GM21515 (cell line): Measurements from ENCODE around the gene SP100.
"Not testable (repeated sequence)": the region's sequence is repeated elsewhere in the genome, so short reads cannot be mapped to it uniquely, and the experiment has no call there.

Experiments
- ATAC-seq: cut with Tn5 transposase; IDR thresholded peaks from one replicate; pipeline ENCODE4 v1.9.1; 2021; ENCODE audit not compliant: unreplicated experiment

SP100 gene

GRCh38 chr2:230416061-230416721 is at the start of gene SP100:
Gene SP100, plus strand, starts transcription at chr2:230416201. Its CDS starts 96 bp downstream, at chr2:230416297.
- peak; percentile 79 for ATAC-seq

GRCh38 chr2:230382108-230382507 is 33.9 kb upstream of the SP100 start:
- no peak for ATAC-seq

GRCh38 chr2:230383453-230383852 is 32.5 kb upstream of the SP100 start:
- ATAC-seq: no peak

GRCh38 chr2:230384986-230385385 is 31.0 kb upstream of the SP100 start:
- no peak for ATAC-seq

DNA sequence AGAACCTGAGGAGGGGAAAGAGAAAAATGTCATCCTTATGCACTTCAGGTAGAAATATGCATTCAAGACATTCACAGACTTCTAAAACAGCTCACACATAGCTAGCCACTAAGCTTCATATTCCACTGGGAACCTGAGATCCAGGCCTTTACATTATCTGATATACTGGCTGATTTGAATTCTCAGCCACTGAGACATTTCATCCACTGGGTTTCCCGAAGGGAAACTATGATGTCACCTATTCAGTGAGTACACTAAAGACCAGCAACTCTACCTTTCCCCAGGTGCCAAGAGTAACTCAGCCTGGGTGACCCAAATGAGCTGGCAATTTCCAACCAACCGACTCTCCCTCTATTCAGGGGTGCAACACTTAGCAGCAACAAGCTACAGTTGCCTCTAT is 21.7 kb upstream of the SP100 start:
- no peak for ATAC-seq

DNA sequence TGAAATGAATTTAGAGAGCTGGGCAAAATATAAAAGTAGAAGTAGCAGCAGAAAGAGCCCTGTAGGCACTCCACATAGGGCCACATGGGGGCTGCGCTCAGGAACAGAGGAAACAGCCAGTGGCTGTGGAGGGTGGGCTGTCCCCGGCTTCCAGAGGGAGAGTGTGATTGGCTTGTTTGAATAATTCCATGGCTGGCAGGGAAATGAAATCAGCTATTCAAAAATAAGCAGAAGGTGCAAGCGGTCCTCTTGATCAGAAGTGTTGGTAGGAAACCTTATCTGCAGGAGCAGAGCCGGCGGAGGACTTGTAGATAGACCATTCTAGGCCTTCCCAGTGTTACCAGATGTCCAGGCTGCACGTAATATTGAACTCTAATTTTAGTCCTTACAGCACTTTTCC is 17.3 kb upstream of the SP100 start:
- not testable (repeated sequence) for ATAC-seq

DNA sequence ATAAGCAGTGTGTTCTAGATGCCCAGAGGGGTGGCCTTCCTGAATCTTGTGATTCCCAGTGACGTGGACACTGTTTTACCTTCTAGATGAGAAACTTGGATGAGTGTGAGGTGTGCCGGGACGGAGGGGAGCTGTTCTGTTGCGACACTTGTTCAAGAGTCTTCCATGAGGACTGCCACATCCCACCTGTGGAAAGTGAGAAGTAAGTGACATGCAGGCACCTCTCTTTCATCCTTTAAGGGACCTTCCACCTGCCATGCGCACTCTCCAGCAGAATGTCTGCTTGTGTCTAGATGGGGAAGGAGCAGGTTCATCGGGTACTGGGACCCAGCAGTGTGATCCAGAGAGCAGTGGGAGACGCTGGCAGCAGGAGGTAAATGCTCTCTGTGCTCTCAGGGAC is 16.0 kb upstream of the SP100 start:
- no peak for ATAC-seq

- no peak for ATAC-seq
These were observed 15.5 kb upstream of the SP100 start for GRCh38 chr2:230400454-230400853.

DNA sequence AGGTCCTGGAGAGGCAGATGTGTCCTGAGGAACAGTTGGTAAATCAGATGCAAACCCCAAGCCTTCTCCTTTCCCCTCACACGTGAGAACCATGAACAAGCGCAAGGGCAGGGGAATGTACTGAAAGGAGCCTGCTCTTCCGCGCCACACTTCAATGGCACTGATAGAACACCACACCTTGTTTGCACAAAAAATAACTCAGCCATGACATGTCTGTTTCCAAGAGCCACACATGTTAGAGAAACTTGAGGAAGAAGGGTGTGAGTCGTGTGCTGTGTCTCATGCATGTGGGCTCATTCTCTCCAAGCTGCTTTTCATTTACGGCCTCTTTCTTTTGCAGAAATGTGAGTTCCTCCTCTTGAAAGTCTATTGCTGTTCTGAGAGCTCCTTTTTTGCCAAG is 15.0 kb upstream of the SP100 start:
- ATAC-seq: not testable (repeated sequence)

GRCh38 chr2:230403746-230404145 is 12.3 kb upstream of the SP100 start:
- ATAC-seq: no peak

DNA sequence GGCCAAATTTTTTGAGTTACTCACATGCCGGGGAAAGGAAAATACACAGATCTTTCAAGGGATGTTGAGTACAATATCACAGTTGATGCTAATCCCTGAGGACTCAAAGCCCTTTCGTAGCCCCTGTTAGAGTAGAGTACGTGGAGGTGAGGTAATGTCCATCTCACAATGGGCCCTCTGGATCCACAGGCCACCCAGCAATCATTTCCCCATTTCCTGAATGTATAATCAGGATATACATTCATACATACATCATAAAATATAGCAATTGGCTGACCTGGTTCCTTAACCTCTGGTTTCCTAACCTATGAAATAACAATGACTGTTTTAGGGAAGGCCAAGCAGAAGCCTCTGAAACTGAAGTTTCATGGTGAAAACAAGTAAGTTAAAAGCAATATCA is 10.2 kb upstream of the SP100 start:
- no peak for ATAC-seq

- ATAC-seq: no peak
These were observed 7.7 kb upstream of the SP100 start for GRCh38 chr2:230408244-230408842.

DNA sequence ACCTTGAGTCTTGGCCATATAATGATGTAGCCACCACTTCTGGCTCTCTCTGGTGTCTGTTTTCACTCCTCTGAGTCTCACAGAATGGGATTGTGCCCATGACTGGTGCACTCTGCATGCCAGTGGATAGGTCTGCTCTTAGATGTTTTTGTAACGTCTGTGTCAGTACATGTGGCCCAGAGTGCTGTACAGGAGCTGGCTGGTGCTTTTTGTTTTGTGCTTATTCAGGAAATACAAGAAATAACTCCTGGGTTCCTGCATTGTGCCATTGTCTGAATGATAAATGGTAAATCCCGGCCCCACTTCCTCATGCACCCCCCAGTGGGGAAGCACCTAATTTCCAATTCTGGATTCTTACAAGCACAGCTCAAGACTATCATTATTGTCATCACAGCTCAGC is 6.7 kb upstream of the SP100 start:
- not testable (repeated sequence) for ATAC-seq

DNA sequence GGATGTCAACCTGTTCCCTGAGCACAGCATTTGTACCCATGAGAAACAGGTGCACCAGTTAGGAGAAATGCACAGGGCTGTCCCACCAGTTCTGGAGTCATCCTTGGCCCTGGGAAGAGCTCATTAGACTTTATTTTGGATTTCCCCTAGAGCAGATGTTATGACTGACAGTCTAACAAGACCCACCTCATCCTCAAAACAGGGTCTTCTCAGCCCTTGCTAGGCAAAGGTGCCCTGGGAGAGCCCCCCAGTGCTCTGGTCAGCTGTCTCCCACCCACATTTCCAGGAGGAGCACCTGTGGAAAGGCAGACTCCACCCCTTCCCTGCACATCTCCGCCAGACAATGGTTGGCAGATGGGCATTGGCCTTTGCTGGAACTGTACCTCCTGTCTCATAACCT is 5.7 kb upstream of the SP100 start:
- ATAC-seq: no peak

DNA sequence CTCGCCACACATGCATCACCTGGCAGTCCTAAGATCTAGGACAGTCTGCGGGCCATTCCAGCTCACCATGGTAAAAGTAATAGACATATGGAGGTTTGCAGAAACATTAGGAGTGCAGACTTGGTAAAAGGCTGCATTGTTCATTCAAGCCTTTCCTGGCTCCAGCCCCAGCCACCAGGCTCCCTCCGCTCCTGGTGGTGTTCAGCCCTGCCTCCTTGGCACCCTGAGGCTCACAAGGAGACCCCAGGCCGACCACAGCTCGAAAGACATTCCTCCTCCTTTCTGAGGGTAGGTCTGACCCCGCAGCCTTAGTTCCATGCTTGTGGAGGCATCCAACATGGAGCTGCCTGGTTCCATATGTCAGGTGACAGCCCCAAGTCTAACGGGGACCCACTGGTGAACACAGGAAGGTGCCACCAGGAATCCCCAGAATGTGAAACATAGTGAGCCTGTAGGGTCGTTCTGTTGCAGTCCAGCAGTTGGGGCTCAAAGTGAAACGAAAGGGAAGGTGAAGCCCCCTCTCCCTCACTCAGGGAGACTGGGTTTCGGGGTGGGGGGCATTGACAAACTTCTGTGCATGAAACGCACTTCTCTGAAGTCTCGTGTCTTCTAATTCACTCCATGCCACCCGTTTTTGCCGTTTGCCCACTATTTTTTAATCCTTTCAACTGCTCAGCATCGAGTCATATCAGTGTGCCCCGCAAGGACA is 5.0 kb upstream of the SP100 start:
- ATAC-seq: no peak

DNA sequence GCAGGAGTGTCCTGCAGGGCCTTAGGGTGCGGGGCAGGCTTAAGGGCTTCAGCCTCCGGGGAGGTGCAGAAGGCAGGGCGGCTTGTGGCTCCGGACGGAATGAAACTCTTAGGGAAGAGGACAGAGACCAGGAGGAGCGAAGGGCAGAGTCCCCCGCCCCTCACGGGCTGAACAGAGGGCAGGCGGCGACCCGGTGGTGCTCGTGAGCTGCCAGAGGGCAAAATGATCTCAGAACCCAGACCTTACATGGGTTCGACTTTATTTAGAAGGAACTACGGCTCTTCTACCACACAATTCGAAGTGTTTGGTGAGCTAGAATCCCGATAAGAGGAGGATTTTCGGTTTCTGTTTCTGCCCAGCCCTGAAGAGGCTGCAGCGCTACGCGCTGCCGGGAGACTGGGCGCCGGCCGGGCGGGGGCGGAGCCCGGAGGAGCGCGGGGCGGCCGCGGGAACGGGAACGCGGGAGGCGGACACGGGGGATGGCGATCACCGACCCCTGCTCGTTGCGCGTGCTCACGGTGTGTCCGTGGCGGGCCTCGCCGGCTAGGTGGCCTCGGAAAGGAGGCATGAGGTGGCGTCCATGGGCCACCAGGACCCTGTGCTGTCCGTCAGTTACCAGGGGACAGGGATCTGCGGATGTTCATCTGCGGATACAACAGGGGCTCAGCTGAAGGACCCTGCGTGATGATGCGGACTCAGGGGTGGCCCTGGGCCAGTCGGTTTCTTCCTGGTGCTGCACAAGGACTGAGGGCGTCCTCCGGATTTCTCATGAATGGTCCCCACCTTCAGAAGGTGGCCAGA is 4.2 kb upstream of the SP100 start:
- ATAC-seq: peak; percentile 53

GRCh38 chr2:230412371-230412711 is 3.7 kb upstream of the SP100 start:
- no peak for ATAC-seq

DNA sequence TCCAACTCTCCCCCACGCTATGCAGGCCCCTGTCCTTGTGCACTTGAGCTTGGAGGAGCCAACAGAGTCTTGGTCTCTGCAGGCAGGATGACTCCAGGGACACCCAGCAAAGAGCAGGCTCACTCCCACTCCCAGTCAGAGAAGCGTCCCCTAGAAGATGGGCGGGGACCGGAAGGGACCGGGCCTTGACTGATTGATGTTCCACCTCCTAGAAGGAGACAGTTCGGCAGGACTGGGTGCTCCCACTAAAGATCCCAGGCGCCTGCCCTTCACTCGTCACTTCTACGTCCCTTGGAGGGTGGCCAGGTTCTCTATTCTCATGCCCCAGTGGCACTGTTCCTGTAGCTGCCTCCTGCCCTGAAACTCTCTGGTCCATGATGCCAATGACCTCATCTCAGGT is 3.2 kb upstream of the SP100 start:
- ATAC-seq: no peak

DNA sequence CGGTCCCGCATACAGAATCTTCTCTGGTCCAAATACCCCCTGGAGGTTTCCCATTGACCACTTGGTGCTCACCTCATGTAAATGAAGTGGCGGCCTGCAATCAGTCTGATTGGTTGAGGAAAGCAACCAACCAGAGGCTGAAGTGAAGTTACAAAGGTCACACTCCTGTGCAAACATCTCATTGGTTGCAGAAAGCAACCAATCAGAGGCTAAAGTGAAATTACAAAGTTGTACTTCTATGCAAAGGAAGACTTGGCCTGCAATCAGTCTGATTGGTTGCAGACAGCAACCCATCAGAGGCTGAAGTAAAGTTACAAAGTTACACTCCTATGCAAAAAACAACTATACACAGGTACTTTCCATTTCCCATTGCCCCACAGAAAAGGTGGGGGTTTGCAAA is 2.5 kb upstream of the SP100 start:
- no peak for ATAC-seq

DNA sequence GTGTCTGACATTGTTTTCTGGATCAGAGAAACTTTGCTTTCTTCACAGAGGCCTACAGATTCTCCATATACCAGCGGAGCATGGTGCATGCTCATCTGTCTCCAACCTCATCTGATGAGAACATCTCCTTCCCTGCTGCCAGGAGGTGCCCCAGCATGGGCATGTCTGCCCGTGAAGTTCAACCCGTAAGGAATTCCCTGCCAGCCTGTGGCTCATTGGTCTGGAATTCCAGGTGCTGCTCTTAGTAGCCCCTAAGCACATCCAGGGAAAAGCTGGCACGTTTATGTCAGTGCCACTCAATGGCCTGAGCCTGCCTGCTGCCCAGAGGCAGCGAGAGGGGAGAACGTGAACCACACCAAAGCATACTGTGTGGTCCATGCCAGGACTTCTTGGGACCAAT is 1.7 kb upstream of the SP100 start:
- ATAC-seq: no peak

- ATAC-seq: no peak
These were observed 1.4 kb downstream of the SP100 start for GRCh38 chr2:230417436-230417835.
